NB4 (cell line): ENCODE results near the gene LCAT.

Experiments
- DNase-seq: peaks from one replicate; pipeline ENCODE4 v3.0.0; 2010; ENCODE audit warnings: low read depth
- H3K4me3 ChIP-seq: one replicate; pipeline ENCODE4 v1.5.1; 2011; ENCODE audit warnings: mild to moderate bottlenecking, low read depth, low read length, moderate library complexity
- CTCF ChIP-seq: IDR thresholded peaks from one replicate; pipeline ENCODE4 v1.5.1; 2012; ENCODE audit warnings: low read depth, low read length
- MAX ChIP-seq: IDR thresholded peaks from 2 replicates; pipeline ENCODE4 v1.6.1; 2011; ENCODE audit warnings: low read depth, low read length
- MYC ChIP-seq: IDR thresholded peaks from 2 replicates; pipeline ENCODE4 v1.6.1; 2011; ENCODE audit warnings: low read depth, low read length
- POLR2A ChIP-seq: IDR thresholded peaks from 2 replicates; pipeline ENCODE4 v1.6.1; 2011; ENCODE audit warnings: mild to moderate bottlenecking; ENCODE audit not compliant: insufficient read length; ENCODE audit errors: extremely low read depth

The LCAT gene

GRCh38 chr16:67928147-67928546, 15.8 kb downstream of the LCAT start:
- H3K4me3 ChIP-seq: no peak overlapping the region
- no peak for DNase-seq
- no peak for TF ChIP-seq POLR2A
- no peak for TF ChIP-seq MYC
- no peak for TF ChIP-seq MAX
- TF ChIP-seq CTCF: no peak

- TF ChIP-seq CTCF (no peak), MYC (no peak), POLR2A (no peak), MAX (no peak)
- no peak for DNase-seq
- no peak overlapping the region for H3K4me3 ChIP-seq
These were observed 16.6 kb downstream of the LCAT start for GRCh38 chr16:67927131-67927941.

GRCh38 chr16:67926181-67926750, 17.7 kb downstream of the LCAT start:
- no peak overlapping the region for H3K4me3 ChIP-seq
- TF ChIP-seq MAX (no peak), POLR2A (no peak), MYC (no peak), CTCF (peak; percentile 31)
- DNase-seq: peak; percentile 58

- TF ChIP-seq POLR2A (no peak), MAX (no peak), MYC (no peak), CTCF (no peak)
- H3K4me3 ChIP-seq: no peak overlapping the region
- no peak for DNase-seq
These were observed 19.6 kb downstream of the LCAT start for GRCh38 chr16:67924140-67924906.

- no peak overlapping the region for H3K4me3 ChIP-seq
- TF ChIP-seq MYC (no peak), CTCF (no peak), POLR2A (no peak), MAX (no peak)
- DNase-seq: no peak
These were observed 20.4 kb downstream of the LCAT start for GRCh38 chr16:67923414-67924116.
